GM21619 (cell line): ENCODE measurements around the gene SEPTIN8.

ENCODE experiments used
- ATAC-seq: cut with Tn5 transposase; IDR thresholded peaks from one replicate; pipeline ENCODE4 v1.9.1; 2021; ENCODE audit not compliant: unreplicated experiment

The SEPTIN8 gene

DNA sequence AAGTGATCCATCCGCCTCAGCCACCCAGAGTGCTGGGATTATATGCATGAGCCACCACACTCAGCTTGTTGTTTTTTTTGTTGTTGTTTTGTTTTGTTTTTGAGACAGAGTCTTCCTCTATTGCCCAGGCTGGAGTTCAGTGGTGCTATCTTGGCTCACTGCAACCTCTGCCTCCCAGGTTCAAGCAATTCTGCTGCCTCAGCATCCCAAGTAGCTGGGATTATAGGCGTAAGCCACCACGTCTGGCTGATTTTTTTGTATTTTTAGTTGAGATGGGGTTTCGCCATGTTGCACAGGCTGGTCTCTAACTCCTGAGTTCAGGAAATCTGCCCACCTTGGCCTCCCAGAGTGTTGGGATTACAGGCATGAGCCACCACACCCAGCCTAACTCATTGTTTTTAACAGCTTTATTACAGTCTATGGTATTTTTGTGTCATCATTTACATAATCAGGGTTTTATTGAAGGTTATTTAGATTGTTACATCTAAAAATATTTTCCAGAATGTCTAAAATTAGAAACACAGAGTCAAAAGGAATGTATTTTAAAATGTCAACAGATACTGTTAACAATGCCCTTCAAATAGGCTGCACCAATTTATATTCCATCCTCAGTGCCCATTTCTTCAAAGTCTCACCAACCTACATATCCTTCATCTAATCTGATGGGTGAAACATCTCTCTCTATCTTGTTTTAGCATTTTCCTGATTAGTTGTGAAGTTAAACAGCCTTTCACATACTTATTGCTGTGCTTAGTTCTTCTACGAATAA, 58.3 kb downstream of the SEPTIN8 start:
- ATAC-seq: no peak

DNA sequence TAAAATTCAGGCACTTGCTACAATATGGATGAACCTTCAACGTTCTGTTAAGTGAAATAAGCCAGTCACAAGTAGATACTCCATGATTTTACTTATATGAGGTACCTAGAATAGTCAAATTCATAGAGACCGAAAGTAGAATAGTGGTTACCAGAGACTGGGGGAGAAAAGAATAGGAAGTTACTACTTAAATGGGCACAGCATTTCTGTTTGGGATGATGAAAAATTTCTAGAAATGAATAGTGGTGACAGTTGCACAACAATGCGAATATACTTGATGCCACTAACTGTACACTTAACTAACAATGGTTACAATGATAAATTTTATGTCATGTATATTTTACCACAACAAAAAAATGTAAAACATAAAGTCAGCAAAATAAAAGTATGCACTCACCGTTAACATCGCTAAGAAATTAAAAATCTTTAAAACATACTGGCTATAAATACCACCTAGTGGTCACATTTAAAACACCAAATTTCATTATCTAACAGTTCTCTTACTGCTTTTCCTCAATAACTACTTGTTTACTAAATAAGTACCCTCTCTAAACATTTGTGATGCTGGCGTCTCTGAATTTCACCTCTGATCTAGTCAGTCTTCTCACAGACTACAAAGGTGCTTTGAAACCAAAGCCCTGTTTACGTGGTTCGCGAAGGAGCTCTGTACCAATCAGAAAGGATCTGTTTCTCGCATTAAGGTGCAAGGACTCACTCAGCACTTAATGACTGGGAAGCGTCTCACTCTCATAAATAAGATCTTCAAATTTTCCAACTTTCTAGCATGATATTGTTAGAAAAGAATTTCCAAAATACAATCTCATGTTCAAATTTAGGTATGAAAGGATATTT, 62.4 kb downstream of the SEPTIN8 start:
- ATAC-seq: no peak

DNA sequence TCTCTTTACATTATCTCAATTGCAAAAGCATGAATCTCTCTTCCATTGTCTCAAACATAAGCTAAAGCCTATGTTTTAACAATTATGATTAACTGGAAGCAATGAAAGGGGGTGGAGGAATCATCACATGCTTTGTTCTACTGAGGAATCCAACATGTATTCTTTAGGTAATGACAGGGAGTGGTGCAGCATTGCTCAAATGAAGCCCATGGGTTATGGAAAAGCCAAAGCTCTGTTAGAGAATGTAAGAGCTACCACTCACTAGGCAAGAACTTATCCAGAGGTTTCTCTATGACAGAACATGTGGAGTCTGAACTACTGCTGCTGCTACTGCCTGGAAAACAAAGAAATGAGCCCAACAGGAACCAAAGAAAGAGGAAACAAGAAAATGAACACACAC, 68.4 kb downstream of the SEPTIN8 start:
- no peak for ATAC-seq

DNA sequence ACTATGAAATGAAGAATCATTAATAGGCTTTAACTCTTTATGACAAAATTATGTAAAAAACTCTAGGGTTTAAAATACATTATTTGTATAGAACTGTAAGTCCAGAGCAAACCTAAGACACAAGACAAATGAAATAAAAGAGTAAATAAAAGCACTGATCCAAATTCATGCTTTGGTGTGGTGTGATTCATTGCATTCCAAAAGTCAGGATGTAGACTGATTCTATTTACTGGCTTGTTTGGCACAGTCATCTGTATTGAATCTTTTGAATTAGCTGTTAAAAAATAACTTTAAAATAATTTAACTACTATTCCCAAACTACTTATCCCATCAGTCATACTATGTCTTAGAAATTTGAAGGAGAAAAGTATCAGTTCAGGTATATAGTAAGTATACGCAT, 72.2 kb downstream of the SEPTIN8 start:
- ATAC-seq: no peak
